GM08714 (cell line): ENCODE data around the gene KCNH2.

Experiments used
- H3K4me3 ChIP-seq: fragments of 200-500 bp; sonication (Bioruptor generic); 2 replicates; pipeline ENCODE4 v1.5.1; 2014; ENCODE audit warnings: mild to moderate bottlenecking, low read length, inconsistent platforms
- ZNF274 ChIP-seq: IDR thresholded peaks from 2 replicates; pipeline ENCODE4 v1.6.1; 2012; ENCODE audit warnings: mild to moderate bottlenecking, low read depth, low read length

KCNH2 gene

GRCh38 chr7:151006590-151007300 lies 28.6 kb upstream of the KCNH2 start:
- no peak for TF ChIP-seq ZNF274
- no peak overlapping the region for H3K4me3 ChIP-seq

GRCh38 chr7:151005566-151005965 lies 27.4 kb upstream of the KCNH2 start:
- no peak for TF ChIP-seq ZNF274
- H3K4me3 ChIP-seq, result no peak overlapping the region

DNA sequence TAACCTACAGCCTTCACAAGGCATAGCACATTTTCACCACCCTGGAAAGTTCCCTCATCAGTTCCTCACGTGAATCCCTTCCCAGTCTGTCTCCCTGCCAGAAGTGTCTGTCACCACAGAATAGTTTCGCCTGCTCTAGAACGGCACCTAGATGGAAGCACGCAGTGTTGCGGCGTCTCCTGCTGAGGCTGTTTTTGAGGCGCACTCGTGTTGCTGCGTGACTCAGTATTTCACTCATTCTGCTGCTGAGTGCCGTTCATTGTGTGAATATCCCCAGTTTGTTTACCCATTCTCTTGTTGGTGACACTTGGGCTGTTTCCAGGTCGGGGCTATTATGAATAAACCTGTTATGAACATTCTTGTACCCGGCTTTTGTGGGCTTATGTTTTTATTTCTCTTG lies 25.5 kb upstream of the KCNH2 start:
- TF ChIP-seq ZNF274, result no peak
- H3K4me3 ChIP-seq, result no peak overlapping the region

GRCh38 chr7:151001546-151001945 lies 23.4 kb upstream of the KCNH2 start:
- H3K4me3 ChIP-seq, result no peak overlapping the region
- no peak for TF ChIP-seq ZNF274

DNA sequence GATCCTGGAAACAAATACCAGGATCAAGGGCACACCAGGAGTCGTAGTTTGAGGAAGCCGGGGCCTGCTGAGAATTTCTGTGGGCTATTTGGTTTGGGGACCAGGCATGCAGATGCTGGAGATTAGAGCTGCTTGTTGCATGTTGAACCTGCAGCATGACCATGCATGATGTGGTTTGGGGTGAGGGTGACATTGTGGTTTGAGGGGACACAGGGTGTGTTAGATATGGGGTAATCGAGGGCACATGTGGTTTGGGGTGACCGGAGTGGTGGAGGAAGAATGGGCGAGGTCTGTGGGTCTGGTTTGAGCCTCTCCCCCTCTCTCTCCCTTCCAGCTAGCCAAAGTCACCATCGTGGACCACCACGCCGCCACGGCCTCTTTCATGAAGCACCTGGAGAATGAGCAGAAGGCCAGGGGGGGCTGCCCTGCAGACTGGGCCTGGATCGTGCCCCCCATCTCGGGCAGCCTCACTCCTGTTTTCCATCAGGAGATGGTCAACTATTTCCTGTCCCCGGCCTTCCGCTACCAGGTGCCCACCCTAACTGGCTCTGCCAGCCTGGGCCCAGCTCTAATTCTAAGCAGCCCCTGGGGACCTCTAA lies 22.9 kb upstream of the KCNH2 start:
- H3K4me3 ChIP-seq, result no peak overlapping the region
- no peak for TF ChIP-seq ZNF274

DNA sequence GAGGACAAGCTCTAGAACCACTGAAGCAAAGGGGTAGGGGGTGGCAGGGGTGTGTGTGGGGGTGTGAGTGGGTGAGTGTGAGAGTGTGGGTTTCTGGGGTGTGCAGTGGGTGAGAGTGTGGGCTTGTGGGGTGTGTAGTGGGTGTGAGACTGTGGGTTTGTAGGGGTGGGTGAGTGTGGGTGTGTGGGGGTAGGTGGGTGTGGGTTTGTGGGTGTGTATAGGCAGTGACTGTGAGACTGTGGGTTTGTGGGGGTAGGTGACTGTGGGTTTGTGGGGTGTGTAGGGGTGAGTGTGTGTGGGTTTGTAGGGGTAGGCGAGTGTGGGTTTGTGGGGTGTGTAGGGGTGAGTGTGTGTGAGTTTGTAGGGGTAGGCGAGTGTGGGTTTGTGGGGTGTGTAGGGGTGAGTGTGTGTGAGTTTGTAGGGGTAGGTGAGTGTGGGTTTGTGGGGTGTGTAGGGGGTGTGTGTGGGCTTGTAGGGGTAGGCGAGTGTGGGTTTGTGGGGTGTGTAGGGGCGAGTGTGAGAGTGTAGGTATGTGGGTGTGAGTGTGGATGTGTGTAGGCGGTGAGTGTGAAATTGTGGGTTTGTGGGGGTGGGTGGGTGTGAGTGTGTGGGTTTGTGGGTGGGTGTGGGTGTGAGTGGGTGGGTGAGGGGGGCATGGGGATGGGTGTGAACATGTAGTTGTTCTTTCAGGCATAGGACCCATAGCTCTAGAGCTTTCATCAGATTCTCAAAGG lies 21.5 kb upstream of the KCNH2 start:
- H3K4me3 ChIP-seq, result no peak overlapping the region
- no peak for TF ChIP-seq ZNF274

DNA sequence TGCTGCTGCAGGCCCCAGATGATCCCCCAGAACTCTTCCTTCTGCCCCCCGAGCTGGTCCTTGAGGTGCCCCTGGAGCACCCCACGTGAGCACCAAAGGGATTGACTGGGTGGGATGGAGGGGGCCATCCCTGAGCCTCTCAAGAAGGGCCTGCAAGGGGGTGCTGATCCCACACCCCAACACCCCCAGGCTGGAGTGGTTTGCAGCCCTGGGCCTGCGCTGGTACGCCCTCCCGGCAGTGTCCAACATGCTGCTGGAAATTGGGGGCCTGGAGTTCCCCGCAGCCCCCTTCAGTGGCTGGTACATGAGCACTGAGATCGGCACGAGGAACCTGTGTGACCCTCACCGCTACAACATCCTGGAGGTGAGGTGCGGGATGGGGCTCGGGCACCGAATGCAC lies 20.9 kb upstream of the KCNH2 start:
- H3K4me3 ChIP-seq, result no peak overlapping the region
- no peak for TF ChIP-seq ZNF274

- H3K4me3 ChIP-seq, result no peak overlapping the region
- no peak for TF ChIP-seq ZNF274
These were observed 20.2 kb upstream of the KCNH2 start for GRCh38 chr7:150998341-150998740.

DNA sequence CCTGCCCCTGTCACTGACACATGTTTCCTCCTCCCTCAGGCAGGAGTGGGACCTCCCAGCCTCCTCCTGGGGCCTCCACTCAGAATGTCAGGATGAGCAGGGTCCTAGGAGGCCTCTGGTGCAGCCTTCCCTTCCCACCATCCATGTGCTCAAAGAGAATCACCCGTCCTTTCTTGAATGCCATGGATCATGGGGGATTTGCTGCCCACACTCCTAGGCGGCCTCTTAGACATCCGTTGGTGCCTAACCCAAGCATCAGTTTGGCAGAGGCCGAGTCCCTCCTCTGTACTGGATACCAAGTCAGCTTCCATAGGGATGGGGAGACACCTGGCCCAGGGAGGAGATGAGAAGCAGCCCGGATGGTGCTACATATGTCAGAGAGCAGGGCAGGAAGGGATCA lies 19.7 kb upstream of the KCNH2 start:
- no peak overlapping the region for H3K4me3 ChIP-seq
- TF ChIP-seq ZNF274, result no peak

DNA sequence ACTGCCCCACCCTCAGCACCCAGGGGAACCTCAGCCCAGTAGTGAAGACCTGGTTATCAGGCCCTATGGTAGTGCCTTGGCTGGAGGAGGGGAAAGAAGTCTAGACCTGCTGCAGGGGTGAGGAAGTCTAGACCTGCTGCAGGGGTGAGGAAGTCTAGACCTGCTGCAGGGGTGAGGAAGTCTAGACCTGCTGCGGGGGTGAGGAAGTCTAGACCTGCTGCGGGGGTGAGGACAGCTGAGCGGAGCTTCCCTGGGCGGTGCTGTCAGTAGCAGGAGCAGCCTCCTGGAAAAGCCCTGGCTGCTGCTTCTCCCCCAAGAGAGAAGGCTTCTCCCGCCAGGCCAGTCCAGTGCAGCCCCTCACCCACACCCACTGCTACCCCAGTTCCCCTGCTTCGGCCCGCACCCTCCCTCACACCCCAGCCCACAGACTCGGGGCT lies 19.0 kb upstream of the KCNH2 start:
- H3K4me3 ChIP-seq, result no peak overlapping the region

DNA sequence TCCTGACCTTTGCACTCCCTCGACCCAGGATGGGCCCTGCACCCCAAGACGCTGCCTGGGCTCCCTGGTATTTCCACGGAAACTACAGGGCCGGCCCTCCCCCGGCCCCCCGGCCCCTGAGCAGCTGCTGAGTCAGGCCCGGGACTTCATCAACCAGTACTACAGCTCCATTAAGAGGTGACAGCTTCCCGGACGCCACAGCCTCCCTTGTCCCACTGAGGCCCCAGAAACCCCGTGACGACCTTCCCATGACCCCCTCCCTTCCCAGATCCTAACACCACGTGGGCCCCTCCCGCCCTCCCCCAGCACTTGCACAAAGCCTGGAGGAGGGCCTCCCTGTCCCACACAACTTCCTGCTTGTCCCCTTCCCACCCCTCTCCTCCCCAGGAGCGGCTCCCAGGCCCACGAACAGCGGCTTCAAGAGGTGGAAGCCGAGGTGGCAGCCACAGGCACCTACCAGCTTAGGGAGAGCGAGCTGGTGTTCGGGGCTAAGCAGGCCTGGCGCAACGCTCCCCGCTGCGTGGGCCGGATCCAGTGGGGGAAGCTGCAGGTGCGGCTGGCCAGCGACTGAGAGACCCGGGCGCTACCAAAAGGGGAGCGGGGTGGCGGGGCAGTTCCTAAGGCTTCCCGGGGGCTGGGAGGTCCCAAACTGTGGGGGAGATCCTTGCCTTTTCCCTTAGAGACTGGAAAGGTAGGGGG lies 18.4 kb upstream of the KCNH2 start:
- H3K4me3 ChIP-seq, result no peak overlapping the region
- TF ChIP-seq ZNF274, result no peak

More for the DNA sequence above, 19.0 kb upstream of the KCNH2 start:
- no peak for TF ChIP-seq ZNF274

GRCh38 chr7:150994838-150995510 lies 16.9 kb upstream of the KCNH2 start:
- no peak overlapping the region for H3K4me3 ChIP-seq
- no peak for TF ChIP-seq ZNF274

DNA sequence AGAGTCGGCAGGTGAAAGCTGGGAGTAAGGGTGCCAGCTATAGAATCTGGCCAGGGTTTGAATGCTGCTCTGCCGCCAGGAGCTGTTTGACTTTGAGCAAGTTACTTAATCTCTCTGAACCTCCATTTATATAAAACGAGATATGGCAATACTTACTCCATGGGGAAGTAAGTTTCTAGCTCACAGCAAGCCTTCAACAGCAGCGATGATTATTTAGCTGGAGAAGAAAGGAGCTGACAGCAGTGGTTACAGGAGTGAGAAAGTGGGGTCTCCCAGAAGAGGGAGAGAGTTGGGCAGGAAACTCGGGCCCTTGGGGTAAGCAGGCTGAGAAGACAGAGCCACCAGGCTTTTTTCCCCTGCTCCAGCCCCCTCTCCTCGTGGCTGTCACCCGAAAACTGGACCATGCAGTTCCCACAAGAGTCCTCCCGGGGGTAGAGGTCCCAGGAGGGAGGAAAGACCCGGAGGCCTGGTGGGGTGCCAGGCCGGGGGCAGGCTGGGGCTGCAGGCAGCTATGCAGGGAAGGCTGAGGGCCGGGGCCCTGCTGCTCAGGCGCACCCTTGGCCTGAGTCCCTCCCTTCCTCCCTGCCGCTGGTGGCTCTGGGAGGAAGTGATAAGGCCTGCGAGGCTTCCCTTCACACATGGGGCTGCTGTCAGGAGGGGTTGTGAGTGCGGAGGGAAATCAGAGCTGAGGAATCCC lies 16.2 kb upstream of the KCNH2 start:
- H3K4me3 ChIP-seq, result no peak overlapping the region
- no peak for TF ChIP-seq ZNF274
